GM12873 (cell line): ENCODE measurements around the gene KHDC4.

ENCODE experiments used
- TF ChIP-seq, protein P1 (sequence below): IDR thresholded peaks from 2 replicates; pipeline ENCODE4 v1.5.1; 2012; ENCODE audit warnings: low read depth, mild to moderate bottlenecking, moderate library complexity, low read length, control low read depth; ENCODE audit not compliant: insufficient read depth; ENCODE audit errors: missing control alignments

The KHDC4 gene

DNA sequence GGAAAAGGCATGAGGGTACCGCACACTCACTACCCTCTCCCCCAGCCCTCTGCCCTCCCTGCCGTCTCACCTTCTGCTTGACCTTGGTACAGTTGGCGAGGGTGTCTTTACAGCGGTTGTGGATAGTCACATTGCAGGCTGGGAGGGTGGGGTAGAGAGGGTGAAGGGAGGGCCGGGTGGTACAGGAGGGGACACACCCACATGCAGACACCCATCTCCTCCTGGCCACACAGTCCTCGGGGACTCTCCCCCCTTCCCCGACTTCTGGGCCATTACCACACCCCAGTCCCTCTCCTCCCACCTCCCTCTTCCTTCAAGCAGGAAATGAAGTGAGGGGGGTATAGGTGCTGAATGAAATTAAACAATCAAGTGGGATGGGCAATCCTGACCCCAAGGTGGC lies 32.5 kb upstream of the KHDC4 start:
- TF ChIP-seq, protein P1, sequence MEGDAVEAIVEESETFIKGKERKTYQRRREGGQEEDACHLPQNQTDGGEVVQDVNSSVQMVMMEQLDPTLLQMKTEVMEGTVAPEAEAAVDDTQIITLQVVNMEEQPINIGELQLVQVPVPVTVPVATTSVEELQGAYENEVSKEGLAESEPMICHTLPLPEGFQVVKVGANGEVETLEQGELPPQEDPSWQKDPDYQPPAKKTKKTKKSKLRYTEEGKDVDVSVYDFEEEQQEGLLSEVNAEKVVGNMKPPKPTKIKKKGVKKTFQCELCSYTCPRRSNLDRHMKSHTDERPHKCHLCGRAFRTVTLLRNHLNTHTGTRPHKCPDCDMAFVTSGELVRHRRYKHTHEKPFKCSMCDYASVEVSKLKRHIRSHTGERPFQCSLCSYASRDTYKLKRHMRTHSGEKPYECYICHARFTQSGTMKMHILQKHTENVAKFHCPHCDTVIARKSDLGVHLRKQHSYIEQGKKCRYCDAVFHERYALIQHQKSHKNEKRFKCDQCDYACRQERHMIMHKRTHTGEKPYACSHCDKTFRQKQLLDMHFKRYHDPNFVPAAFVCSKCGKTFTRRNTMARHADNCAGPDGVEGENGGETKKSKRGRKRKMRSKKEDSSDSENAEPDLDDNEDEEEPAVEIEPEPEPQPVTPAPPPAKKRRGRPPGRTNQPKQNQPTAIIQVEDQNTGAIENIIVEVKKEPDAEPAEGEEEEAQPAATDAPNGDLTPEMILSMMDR: no peak

DNA sequence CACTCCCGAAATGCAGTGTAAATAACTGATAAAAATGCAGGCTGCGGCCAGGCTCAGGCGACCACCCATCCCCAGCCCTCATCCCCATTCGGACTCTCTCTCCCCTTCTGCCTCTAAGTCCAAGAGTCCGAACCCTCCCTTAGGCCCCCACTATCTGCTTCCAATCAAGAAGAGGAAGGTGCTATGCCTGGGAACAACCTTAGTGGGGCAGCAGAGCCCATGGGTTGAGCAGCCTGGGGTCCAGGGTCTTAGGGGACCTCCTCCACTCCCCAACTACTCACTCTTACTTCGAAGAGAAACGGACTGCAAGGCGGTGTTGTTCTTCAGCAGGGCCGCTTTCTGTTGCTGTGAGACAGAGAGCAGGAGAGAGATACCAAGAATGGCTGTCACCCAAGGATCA lies 31.9 kb upstream of the KHDC4 start:
- TF ChIP-seq, protein P1: no peak

DNA sequence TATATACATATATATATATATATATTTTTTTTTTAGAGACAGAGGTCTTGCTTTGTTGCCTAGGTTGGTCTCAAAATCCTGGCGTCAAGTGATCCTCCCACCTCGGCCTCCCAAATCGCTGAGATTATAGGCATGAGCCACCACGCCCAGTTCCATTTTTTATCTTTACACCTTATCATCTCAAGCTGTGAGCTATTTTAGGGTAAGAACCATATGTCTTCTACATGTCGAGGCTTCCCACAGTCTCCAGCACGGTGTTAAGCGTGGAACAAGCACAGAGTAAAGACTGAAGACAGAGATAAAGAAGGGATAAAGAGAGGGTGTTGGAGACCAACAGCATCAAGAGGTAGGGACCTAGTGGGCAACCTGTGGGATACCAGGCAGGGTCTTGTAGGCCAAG lies 30.0 kb upstream of the KHDC4 start:
- TF ChIP-seq, protein P1: no peak

DNA sequence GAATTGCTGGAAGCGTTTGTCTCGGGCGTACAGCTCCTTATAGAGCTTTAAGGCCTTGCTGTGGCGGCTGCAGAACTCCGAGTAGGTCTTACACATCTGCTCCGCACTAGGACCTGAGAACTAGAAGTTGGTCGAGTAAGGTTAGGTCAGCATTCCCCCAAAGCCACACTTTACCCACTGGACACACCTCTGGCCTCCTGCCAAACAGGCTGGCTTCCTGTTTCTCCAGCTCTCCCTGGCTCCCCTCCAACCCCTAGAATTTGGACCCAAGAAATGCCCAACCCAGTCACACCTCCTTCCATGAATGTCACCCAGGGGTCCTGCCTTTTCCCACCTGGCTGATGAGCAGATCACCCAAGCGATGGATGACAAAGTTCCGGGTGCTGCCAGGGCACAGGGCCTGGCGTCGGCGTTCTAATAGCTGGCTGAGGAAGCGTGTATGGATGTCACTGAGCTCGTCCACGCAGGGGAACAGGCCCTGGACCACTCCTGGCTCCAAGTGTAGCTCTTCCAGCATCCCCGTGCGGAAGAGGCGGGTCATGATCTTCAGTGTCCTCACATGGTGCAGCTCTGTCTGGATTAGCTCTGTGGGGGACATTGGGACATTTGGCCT lies 28.5 kb upstream of the KHDC4 start:
- TF ChIP-seq, protein P1: no peak

DNA sequence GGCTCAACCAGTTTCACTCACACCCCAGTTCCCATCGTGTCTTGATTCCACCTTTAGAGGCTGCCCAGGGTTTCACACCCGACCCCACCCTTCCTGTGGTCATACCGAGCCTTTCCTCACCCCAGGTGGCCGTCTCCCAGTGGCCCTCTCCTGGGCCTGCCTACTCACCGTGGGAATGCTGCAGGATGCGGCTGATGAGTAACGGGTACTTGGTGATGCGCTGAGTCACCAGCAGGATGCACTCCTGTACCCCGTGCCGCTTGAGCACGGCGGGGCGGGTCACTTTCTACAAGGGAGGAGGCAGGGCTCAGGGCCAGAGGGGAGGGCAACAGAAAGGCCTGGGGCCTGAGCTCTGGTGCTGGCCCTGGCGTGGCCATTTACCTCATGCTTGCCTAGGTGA lies 27.7 kb upstream of the KHDC4 start:
- TF ChIP-seq, protein P1: peak; percentile 47

DNA sequence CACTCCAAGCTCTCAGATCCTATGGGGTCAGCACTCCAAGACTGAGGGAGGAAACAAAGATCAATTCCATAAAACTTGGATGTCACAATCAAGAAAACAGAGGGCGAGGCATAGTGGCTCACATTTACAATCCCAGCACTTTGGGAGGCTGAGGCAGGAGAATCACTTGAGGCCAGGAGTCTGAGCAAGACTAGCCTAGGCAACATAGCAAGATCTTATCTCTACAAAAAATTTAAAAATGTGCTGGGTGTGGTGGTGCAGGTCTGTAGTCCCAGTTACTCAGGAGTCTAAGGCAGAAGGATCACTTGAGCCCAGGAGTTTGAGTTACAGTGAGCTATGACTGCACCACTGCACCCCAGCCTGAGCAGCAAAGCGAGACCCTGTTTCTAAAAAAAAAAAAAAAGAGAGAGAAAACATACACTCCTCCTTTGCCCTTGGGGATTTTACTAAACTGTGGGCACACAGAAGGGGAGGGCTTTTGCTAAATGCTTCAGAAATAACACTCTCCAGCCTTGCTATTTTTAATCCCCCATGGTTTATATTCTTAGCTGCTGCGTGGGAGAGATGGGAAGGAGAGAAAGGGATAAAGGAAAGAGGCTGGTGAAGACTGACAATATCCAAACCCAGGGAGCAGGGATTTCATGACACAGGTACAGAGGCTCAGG lies 26.0 kb upstream of the KHDC4 start:
- TF ChIP-seq, protein P1: no peak

DNA sequence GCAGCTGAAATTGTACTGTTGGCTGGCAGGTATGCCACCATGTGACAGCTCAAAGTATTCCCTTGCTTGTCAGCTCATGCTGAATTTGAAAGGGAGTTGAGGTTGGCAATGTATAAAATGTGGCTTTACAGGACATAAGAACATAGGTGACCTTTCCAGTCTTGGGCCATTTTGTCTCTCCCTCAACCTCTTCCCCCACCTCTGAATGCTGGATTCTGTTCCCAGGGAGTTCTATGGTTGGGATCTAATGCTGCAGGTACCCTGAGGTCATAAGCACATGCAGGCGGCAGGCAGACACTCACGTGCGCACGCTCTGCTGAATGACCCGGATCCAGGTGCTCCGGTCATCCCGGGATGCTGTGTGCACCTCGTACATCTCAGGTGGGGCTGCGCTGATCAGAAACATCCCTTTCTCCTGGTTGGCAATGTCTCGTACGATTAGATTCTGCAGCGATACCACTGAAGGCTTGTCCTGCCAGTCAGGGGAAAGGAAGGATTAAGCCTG lies 23.2 kb upstream of the KHDC4 start:
- TF ChIP-seq, protein P1: no peak
